PC-3 (cell line): Measurements from ENCODE around the gene CDH19. TPM values are rescaled to one million over a fixed set of nuclear protein-coding genes. Genes with fewer than 3 reads are reported as not detected.

Source experiments
- ATAC-seq: fragments of 200-7000 bp; cut with Tn5 transposase; 2 replicates; pipeline ENCODE4 v1.9.1; 2020; ENCODE audit warnings: mild to moderate bottlenecking, moderate library complexity
- BruUV-seq: library from RNA; stranded (reverse); fragments of 400-500 nt; replicated peaks from 2 replicates; lab custom pipeline; 2021; lab: Mats Ljungman, UMichigan
- CTCF ChIA-PET: fragments of 300-600 bp; sonication (Branson Sonifier 250); formaldehyde crosslinking; loops from one replicate; lab custom pipeline; 2022; ENCODE audit warnings: antibody characterized with exemption; lab: Charles Lee
- POLR2A ChIA-PET: fragments of 300-600 bp; sonication (Branson Sonifier 250); formaldehyde crosslinking; loops from one replicate; lab custom pipeline; 2022; ENCODE audit warnings: antibody characterized with exemption; ENCODE audit not compliant: unreplicated experiment; lab: Charles Lee
- DNase-seq: peaks from one replicate; pipeline ENCODE4 v3.0.0-alpha.2; 2015
- H2AFZ ChIP-seq: fragments of 300-600 bp; sonication (generic); 2 replicates; pipeline ENCODE4 v1.6.0; 2016; ENCODE audit warnings: antibody characterized with exemption, low read length
- H3F3A ChIP-seq: fragments of 300-600 bp; sonication (generic); one replicate; pipeline ENCODE4 v1.6.0; 2017; ENCODE audit warnings: antibody characterized with exemption, low read length, control low read depth, mild to moderate bottlenecking; ENCODE audit not compliant: unreplicated experiment
- H3K27ac ChIP-seq: fragments of 300-600 bp; sonication (generic); 2 replicates; pipeline ENCODE4 v1.5.1; 2016; ENCODE audit warnings: mild to moderate bottlenecking, low read length
- H3K27me3 ChIP-seq: fragments of 300-600 bp; sonication (generic); 2 replicates; pipeline ENCODE4 v1.6.1; 2016; ENCODE audit warnings: low read length, mixed read lengths
- H3K36me3 ChIP-seq: fragments of 300-600 bp; sonication (generic); 2 replicates; pipeline ENCODE4 v1.6.1; 2016; ENCODE audit warnings: low read depth, mixed run types, low read length, mixed read lengths
- H3K4me1 ChIP-seq: fragments of 300-600 bp; sonication (generic); 2 replicates; pipeline ENCODE4 v1.5.1; 2016; ENCODE audit warnings: low read length; ENCODE audit not compliant: insufficient read depth
- H3K4me2 ChIP-seq: fragments of 300-600 bp; sonication (generic); 2 replicates; pipeline ENCODE4 v1.6.0; 2016; ENCODE audit warnings: low read length
- H3K4me3 ChIP-seq: fragments of 300-600 bp; sonication (generic); 2 replicates; pipeline ENCODE4 v1.5.1; 2016; ENCODE audit warnings: mild to moderate bottlenecking, low read length, mixed read lengths
- H3K79me2 ChIP-seq: fragments of 300-600 bp; sonication (generic); 2 replicates; pipeline ENCODE4 v1.6.1; 2017; ENCODE audit warnings: low read length, mixed read lengths
- H3K9ac ChIP-seq: fragments of 300-600 bp; sonication (generic); 2 replicates; pipeline ENCODE4 v1.6.0; 2016; ENCODE audit warnings: mild to moderate bottlenecking, low read length
- H3K9me2 ChIP-seq: fragments of 300-600 bp; sonication (generic); replicated peaks from 2 replicates; pipeline ENCODE4 v1.6.1; 2016; ENCODE audit warnings: mixed run types, low read length, mixed read lengths
- H3K9me3 ChIP-seq: fragments of 300-600 bp; sonication (generic); 2 replicates; pipeline ENCODE4 v1.6.1; 2016; ENCODE audit warnings: low read length, mixed read lengths
- H4K20me1 ChIP-seq: fragments of 300-600 bp; sonication (generic); 2 replicates; pipeline ENCODE4 v1.6.1; 2016; ENCODE audit warnings: low read length, mixed read lengths
- EZH2 ChIP-seq: fragments of 300-600 bp; sonication (generic); IDR thresholded peaks from one replicate; pipeline ENCODE4 v1.6.1; 2017; ENCODE audit warnings: antibody characterized with exemption, mild to moderate bottlenecking, low read length; ENCODE audit not compliant: unreplicated experiment
- EZH2phosphoT487 ChIP-seq: fragments of 300-600 bp; sonication (generic); IDR thresholded peaks from 2 replicates; pipeline ENCODE4 v1.6.1; 2018; ENCODE audit warnings: mild to moderate bottlenecking, antibody characterized with exemption, low read length, borderline replicate concordance
- intact Hi-C: fragments of 100-400 bp; cut with micrococcal nuclease; formaldehyde crosslinking; loops from 2 replicates; pipeline ENCODE4 v1.9.0; 2023
- total RNA-seq: library from RNA; depleted of rRNA; stranded (reverse); fragments of >200 nt; gene quantifications from 2 replicates; pipeline ENCODE4 v1.2.3, GENCODE V29; 2014
- TF ChIP-seq, protein P1 (sequence below): fragments of 300-600 bp; sonication (generic); conservative IDR thresholded peaks from 2 replicates; pipeline ENCODE4 v1.5.1; 2017; ENCODE audit warnings: antibody characterized with exemption, low read depth, mild to moderate bottlenecking, low read length

Gene CDH19
- total RNA-seq, 1 experiment from 2014 or later = 0.11 TPM

DNA sequence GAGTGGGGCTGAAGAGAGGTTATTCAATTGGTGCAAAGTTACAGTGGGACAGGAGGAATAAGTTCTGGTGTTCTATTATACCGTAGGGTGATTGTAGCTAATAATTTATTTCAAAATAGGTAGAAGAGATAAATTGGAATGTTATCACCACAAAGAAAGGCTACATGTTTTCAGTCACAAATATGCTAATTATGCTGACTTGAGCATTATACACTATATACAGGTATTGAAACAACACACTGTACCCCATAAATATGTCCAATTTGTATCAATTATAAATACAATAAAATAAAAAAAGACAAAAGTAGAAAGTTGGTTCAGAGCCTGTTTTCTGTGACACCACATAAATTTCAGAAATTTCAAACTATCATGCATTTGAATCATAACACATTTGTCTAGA is 97.7 kb downstream of the CDH19 start:
- intact Hi-C loops = no loop called here
- Histone ChIP-seq H3K79me2 (no peaks in the 10 kb centered on the region), H3F3A (no peaks in the 10 kb centered on the region), H3K9me3 (no peaks in the 10 kb centered on the region), H3K36me3 (no peaks in the 10 kb centered on the region), H3K9me2 (no peaks in the 10 kb centered on the region), H3K27ac (no peak overlapping the region), H3K4me2 (no peak overlapping the region), H3K9ac (no peak overlapping the region), H3K4me1 (peaks cover 7% of the 10 kb centered on the region), H3K4me3 (no peak overlapping the region), H2AFZ (no peak overlapping the region), H4K20me1 (no peaks in the 10 kb centered on the region), H3K27me3 (no peaks in the 10 kb centered on the region)
- POLR2A ChIA-PET = no interaction called here
- ATAC-seq (no peak), DNase-seq (no peak)
- BruUV-seq = no TSS peak
- TF ChIP-seq, protein P1, sequence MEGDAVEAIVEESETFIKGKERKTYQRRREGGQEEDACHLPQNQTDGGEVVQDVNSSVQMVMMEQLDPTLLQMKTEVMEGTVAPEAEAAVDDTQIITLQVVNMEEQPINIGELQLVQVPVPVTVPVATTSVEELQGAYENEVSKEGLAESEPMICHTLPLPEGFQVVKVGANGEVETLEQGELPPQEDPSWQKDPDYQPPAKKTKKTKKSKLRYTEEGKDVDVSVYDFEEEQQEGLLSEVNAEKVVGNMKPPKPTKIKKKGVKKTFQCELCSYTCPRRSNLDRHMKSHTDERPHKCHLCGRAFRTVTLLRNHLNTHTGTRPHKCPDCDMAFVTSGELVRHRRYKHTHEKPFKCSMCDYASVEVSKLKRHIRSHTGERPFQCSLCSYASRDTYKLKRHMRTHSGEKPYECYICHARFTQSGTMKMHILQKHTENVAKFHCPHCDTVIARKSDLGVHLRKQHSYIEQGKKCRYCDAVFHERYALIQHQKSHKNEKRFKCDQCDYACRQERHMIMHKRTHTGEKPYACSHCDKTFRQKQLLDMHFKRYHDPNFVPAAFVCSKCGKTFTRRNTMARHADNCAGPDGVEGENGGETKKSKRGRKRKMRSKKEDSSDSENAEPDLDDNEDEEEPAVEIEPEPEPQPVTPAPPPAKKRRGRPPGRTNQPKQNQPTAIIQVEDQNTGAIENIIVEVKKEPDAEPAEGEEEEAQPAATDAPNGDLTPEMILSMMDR = no peak
- TF ChIP-seq EZH2phosphoT487 = no peak
- TF ChIP-seq EZH2 = no peak
- CTCF ChIA-PET = no interaction called here

DNA sequence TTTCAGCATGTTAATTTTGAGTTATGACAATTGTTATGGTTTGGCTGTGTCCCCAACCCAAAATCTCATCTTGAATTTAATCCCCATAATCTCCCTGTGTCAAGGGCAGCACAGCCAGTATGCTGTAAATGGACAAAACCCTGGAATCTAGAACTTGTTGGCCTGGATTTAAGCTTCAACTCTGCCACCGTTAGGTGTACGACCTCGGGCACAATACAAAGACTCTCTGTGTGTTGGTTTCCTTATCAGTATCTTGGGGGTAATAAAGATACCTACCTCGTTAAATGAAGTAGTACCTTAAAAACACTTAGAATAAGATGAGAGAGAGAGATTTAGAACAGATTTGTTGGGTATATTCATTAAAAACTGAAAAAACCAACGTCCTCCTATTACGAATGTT is 106.5 kb downstream of the CDH19 start:
- Histone ChIP-seq H3K79me2 (no peaks in the 10 kb centered on the region), H4K20me1 (no peaks in the 10 kb centered on the region), H3K4me2 (no peak overlapping the region), H2AFZ (no peak overlapping the region), H3K9me2 (no peaks in the 10 kb centered on the region), H3F3A (no peaks in the 10 kb centered on the region), H3K4me3 (no peak overlapping the region), H3K36me3 (no peaks in the 10 kb centered on the region), H3K9ac (no peak overlapping the region), H3K4me1 (no peaks in the 10 kb centered on the region), H3K27ac (no peak overlapping the region), H3K9me3 (no peaks in the 10 kb centered on the region), H3K27me3 (no peaks in the 10 kb centered on the region)
- intact Hi-C loops = loop anchor here (5.0 kb wide), 2 partner anchors 375 to 770 kb away; no protein-coding TSS in a partner anchor
- no peak for DNase-seq
- POLR2A ChIA-PET = no interaction called here
- ATAC-seq = no peak
- CTCF ChIA-PET = no interaction called here
- TF ChIP-seq EZH2 (no peak), EZH2phosphoT487 (no peak)
- TF ChIP-seq, protein P1 = no peak
- no TSS peak for BruUV-seq

DNA sequence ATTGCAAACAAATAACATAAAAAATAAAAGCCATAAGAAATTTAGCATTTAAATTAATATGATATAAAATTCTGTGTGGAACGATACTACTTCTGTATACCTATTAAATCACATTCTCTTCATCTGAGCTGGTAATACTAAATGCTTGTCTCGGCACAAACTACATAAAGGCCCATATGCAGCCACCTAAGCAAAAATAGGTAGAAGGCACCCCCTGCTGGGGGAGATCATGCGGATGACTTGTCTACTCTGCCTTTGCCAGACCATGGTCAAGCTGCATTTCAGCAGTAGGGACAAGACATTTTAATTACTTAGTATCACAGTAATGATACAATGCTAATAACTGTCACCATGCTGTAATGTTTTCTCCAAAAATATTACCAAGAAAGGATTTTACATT is 108.0 kb downstream of the CDH19 start:
- no peaks in the 10 kb centered on the region for H3K4me1 ChIP-seq
- no peaks in the 10 kb centered on the region for H3K79me2 ChIP-seq
- CTCF ChIA-PET = interaction anchor here (0.6 to 1.5 kb wide), 7 partner anchors 139 to 557 kb away, joined by 3 to 9 read pairs (median 3); no protein-coding TSS in a partner anchor
- no peaks in the 10 kb centered on the region for H3K27me3 ChIP-seq
- no peaks in the 10 kb centered on the region for H3K36me3 ChIP-seq
- peak; percentile 99 for ATAC-seq
- H3K4me3 ChIP-seq = no peak overlapping the region
- H3K9me2 ChIP-seq = no peaks in the 10 kb centered on the region
- no TSS peak for BruUV-seq
- H3K4me2 ChIP-seq = no peak overlapping the region
- H3K27ac ChIP-seq = no peak overlapping the region
- no peak overlapping the region for H2AFZ ChIP-seq
- TF ChIP-seq, protein P1 = peak; percentile 84
- TF ChIP-seq EZH2phosphoT487 (no peak), EZH2 (no peak)
- no peaks in the 10 kb centered on the region for H3F3A ChIP-seq
- H4K20me1 ChIP-seq = no peaks in the 10 kb centered on the region
- H3K9ac ChIP-seq = no peak overlapping the region
- H3K9me3 ChIP-seq = no peaks in the 10 kb centered on the region
- peak; percentile 80 for DNase-seq
- intact Hi-C loops = loop anchor here (1.0 to 5.0 kb wide), 6 partner anchors 154 to 769 kb away; no protein-coding TSS in a partner anchor
- POLR2A ChIA-PET = no interaction called here
